SK-N-SH (cell line): ENCODE results near the gene NTN1. TPM values are rescaled to one million over a fixed set of nuclear protein-coding genes. Genes with fewer than 3 reads are reported as not detected.

ENCODE experiments used
- CTCF ChIA-PET: fragments of 300-600, 350-600 bp; formaldehyde crosslinking; extraction: SDS; loops from one replicate; lab custom pipeline; 2021; lab: Yijun Ruan, JAX
- POLR2A ChIA-PET: fragments of 350-600 bp; sonication (Branson Sonifier 250); formaldehyde crosslinking; extraction: SDS; loops from one replicate; lab custom pipeline; 2020; ENCODE audit warnings: antibody characterized with exemption, inconsistent platforms; lab: Yijun Ruan, JAX
- DNase-seq: peaks from one replicate; pipeline ENCODE4 v3.0.0; 2012
- H2AFZ ChIP-seq: fragments of 200-600 bp; sonication (generic); 2 replicates; pipeline ENCODE4 v1.8.1; 2016; ENCODE audit warnings: antibody characterized with exemption, mild to moderate bottlenecking, low read depth
- H3F3A ChIP-seq: fragments of 200-600 bp; sonication (generic); replicated peaks from 2 replicates; pipeline ENCODE3; 2016; ENCODE audit warnings: antibody characterized with exemption, mild to moderate bottlenecking; ENCODE audit not compliant: insufficient read depth
- H3K27ac ChIP-seq, 2 experiments: fragments of 200-500 bp in 1 of 2; fragments of 200-600 bp in 1 of 2; sonication (Bioruptor generic) in 1 of 2; sonication (generic), shearing (Covaris generic) in 1 of 2; 2 replicates each; pipeline versions ENCODE4 v1.5.1 to v1.6.1; 2014 to 2016; ENCODE audit warnings: low read depth in 2 of 2, inconsistent platforms in 1 of 2, low read length in 1 of 2, mild to moderate bottlenecking in 1 of 2, mixed read lengths in 1 of 2
- H3K27me3 ChIP-seq: fragments of 200-600 bp; sonication (generic), shearing (Covaris generic); 2 replicates; pipeline ENCODE4 v1.6.1; 2016; ENCODE audit warnings: mixed run types; ENCODE audit not compliant: insufficient read depth
- H3K36me3 ChIP-seq, 2 experiments: fragments of 200-500 bp in 1 of 2; fragments of 200-600 bp in 1 of 2; sonication (Bioruptor generic) in 1 of 2; sonication (generic) in 1 of 2; replicated peaks in 1 of 2; 2 replicates each; pipeline versions ENCODE3 to v1.5.1; 2014 to 2016; ENCODE audit warnings: low read length in 1 of 2, mild to moderate bottlenecking in 1 of 2; ENCODE audit not compliant: insufficient read depth in 2 of 2, control insufficient read depth in 1 of 2
- H3K4me1 ChIP-seq, 2 experiments: fragments of 200-500 bp in 1 of 2; fragments of 200-600 bp in 1 of 2; sonication (Bioruptor generic) in 1 of 2; sonication (generic), shearing (Covaris generic) in 1 of 2; 2 replicates each; pipeline versions ENCODE4 v1.5.1 to v1.6.1; 2014 to 2016; ENCODE audit warnings: low read depth in 1 of 2, low read length in 1 of 2, mixed run types in 1 of 2; ENCODE audit not compliant: insufficient read depth in 2 of 2, control insufficient read depth in 1 of 2
- H3K4me2 ChIP-seq: fragments of 200-600 bp; sonication (generic), shearing (Covaris generic); 2 replicates; pipeline ENCODE4 v1.6.1; 2017; ENCODE audit warnings: mixed run types
- H3K4me3 ChIP-seq, 2 experiments: fragments of 200-500 bp in 1 of 2; fragments of 200-600 bp in 1 of 2; sonication (Bioruptor generic) in 1 of 2; sonication (generic), shearing (Covaris generic) in 1 of 2; 2 replicates each; pipeline versions ENCODE4 v1.5.1 to v1.8.1; 2014 to 2016; ENCODE audit warnings: low read depth in 2 of 2, inconsistent platforms in 1 of 2, low read length in 1 of 2, mild to moderate bottlenecking in 1 of 2, mixed read lengths in 1 of 2, moderate library complexity in 1 of 2
- H3K79me2 ChIP-seq: fragments of 200-600 bp; sonication (generic); 2 replicates; pipeline ENCODE4 v1.8.1; 2017; ENCODE audit warnings: mild to moderate bottlenecking; ENCODE audit not compliant: insufficient read depth
- H3K9ac ChIP-seq: fragments of 200-600 bp; sonication (generic); 2 replicates; pipeline ENCODE4 v1.6.1; 2017; ENCODE audit warnings: mixed run types
- H3K9me2 ChIP-seq: fragments of 200-600 bp; sonication (generic); 2 replicates; pipeline ENCODE4 v1.6.1; 2017; ENCODE audit warnings: mixed run types
- H3K9me3 ChIP-seq: fragments of 200-600 bp; sonication (generic); 2 replicates; pipeline ENCODE4 v1.6.1; 2017; ENCODE audit warnings: mixed run types, mild to moderate bottlenecking, moderate library complexity
- H4K20me1 ChIP-seq: fragments of 200-600 bp; sonication (generic); 2 replicates; pipeline ENCODE4 v1.6.1; 2017; ENCODE audit warnings: mild to moderate bottlenecking, mixed run types; ENCODE audit not compliant: insufficient read depth
- ELF1 ChIP-seq: IDR thresholded peaks from 2 replicates; pipeline ENCODE4 v1.4.0; 2012
- FOSL2 ChIP-seq: IDR thresholded peaks from 2 replicates; pipeline ENCODE4 v1.4.0; 2012; ENCODE audit warnings: low read depth, mild to moderate bottlenecking, moderate library complexity, borderline replicate concordance
- FOXJ3 ChIP-seq: sonication (generic); formaldehyde crosslinking; IDR thresholded peaks from 2 replicates; pipeline ENCODE4 v1.5.1; 2020; ENCODE audit warnings: mild to moderate bottlenecking, missing genetic modification reagents
- FOXM1 ChIP-seq: IDR thresholded peaks from 2 replicates; pipeline ENCODE4 v1.4.0; 2012; ENCODE audit warnings: low read depth, mild to moderate bottlenecking
- GABPA ChIP-seq: IDR thresholded peaks from 2 replicates; pipeline ENCODE4 v1.4.0; 2012; ENCODE audit warnings: low read depth, mild to moderate bottlenecking
- GATA2 ChIP-seq: sonication (generic); formaldehyde crosslinking; IDR thresholded peaks from 2 replicates; pipeline ENCODE4 v1.5.0; 2020; ENCODE audit warnings: mild to moderate bottlenecking, missing genetic modification reagents
- JUND ChIP-seq: IDR thresholded peaks from 2 replicates; pipeline ENCODE4 v1.4.0; 2012
- NFIC ChIP-seq: IDR thresholded peaks from 2 replicates; pipeline ENCODE4 v1.4.0; 2012; ENCODE audit warnings: borderline replicate concordance
- POLR2AphosphoS5 ChIP-seq: IDR thresholded peaks from 2 replicates; pipeline ENCODE4 v1.6.1; 2012; ENCODE audit warnings: low read depth, low read length
- RFX5 ChIP-seq: IDR thresholded peaks from 2 replicates; pipeline ENCODE4 v1.6.1; 2012; ENCODE audit warnings: mild to moderate bottlenecking, improper control_type of control experiment, low read length
- RXRA ChIP-seq: IDR thresholded peaks from 2 replicates; pipeline ENCODE4 v1.4.0; 2012; ENCODE audit warnings: low read depth, mild to moderate bottlenecking, borderline replicate concordance
- SIN3A ChIP-seq: IDR thresholded peaks from 2 replicates; pipeline ENCODE4 v1.6.1; 2012; ENCODE audit warnings: low read depth, mild to moderate bottlenecking, low read length, moderate library complexity, borderline replicate concordance
- SMC3 ChIP-seq: IDR thresholded peaks from 2 replicates; pipeline ENCODE4 v1.6.1; 2012; ENCODE audit warnings: low read depth, low read length, improper control_type of control experiment
- TEAD4 ChIP-seq: IDR thresholded peaks from 2 replicates; pipeline ENCODE4 v1.4.0; 2012; ENCODE audit warnings: mild to moderate bottlenecking, borderline replicate concordance; ENCODE audit not compliant: insufficient read depth
- YY1 ChIP-seq: IDR thresholded peaks from 2 replicates; pipeline ENCODE4 v1.4.0; 2012; ENCODE audit warnings: low read depth, mild to moderate bottlenecking
- WGBS: methylation state at CpG from one replicate; pipeline ENCODE4 v1.1.6; 2017; ENCODE audit warnings: low lambda C conversion rate; 5-methylcytosine and 5-hydroxymethylcytosine counted together
- polyA plus RNA-seq, 3 experiments: library from polyadenylated mRNA; depleted of rRNA; stranded (reverse); fragments of >200 nt; gene quantifications; 2 replicates each; pipeline ENCODE4 v1.2.3, GENCODE V29; 2012
- TF ChIP-seq, protein P1 (sequence below): fragments of 150-350 bp; IDR thresholded peaks from 2 replicates; pipeline ENCODE4 v1.6.1; 2016; ENCODE audit warnings: mild to moderate bottlenecking, low read depth, low read length
- TF ChIP-seq, protein P2 (sequence below): fragments of 200-600 bp; sonication (generic); IDR thresholded peaks from 2 replicates; pipeline ENCODE4 v1.6.1; 2017; ENCODE audit warnings: antibody characterized with exemption, mild to moderate bottlenecking, moderate library complexity

NTN1 gene
- polyA plus RNA-seq, 1 of the 3 experiments (the other 2 are of a cell fraction): 0.05 TPM

DNA sequence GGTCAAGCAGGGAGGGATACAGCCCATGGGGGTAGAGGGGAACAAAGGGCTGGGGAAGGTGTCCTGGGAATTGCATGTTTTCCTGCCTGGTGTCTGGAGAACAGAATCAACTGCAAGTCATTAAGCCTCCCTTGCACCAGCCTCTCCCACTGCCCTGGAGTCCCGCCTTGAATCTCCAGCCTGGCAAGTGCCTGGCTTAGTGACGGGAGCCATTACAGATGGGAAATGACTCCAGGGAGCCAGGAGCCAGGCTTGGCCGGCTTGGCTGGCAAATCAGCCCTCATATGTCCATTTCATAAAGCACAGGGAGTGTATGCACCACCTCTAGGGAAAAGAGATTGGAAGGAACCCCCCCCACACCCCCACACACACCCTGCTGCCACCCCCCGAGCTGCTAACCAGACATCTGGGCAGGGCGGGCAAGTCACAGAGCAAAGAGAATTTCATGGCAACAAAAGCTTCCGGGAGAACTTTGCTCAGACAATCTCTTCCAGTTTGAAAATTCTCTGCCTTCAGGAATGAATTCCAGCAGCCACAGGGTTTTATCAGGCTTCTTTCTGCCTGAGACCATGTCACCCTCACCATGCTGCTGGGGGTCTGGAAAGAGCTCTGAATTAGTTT is 127.7 kb downstream of the NTN1 start:
- Histone ChIP-seq H3K36me3 (no peaks in the 10 kb centered on the region), H3K4me3 (no peak overlapping the region), H4K20me1 (no peaks in the 10 kb centered on the region), H3K9ac (no peak overlapping the region), H3K9me2 (no peaks in the 10 kb centered on the region), H3K27me3 (no peaks in the 10 kb centered on the region; the same call in 1 of the 2 replicates), H3K4me2 (no peak overlapping the region), H3F3A (no peaks in the 10 kb centered on the region), H2AFZ (no peak overlapping the region), H3K9me3 (no peaks in the 10 kb centered on the region), H3K4me1 (no peaks in the 10 kb centered on the region), H3K27ac (no peak overlapping the region), H3K79me2 (no peaks in the 10 kb centered on the region)
- CTCF ChIA-PET: no interaction called here
- DNase-seq: no peak
- TF ChIP-seq ELF1 (no peak), GABPA (no peak), JUND (no peak), RFX5 (no peak), YY1 (no peak), RXRA (no peak), GATA2 (no peak), POLR2AphosphoS5 (no peak), SMC3 (no peak), SIN3A (no peak), NFIC (no peak), FOXM1 (no peak), FOXJ3 (CRISPR knock-in tag) (no peak), TEAD4 (no peak), FOSL2 (no peak)
- TF ChIP-seq, protein P1, sequence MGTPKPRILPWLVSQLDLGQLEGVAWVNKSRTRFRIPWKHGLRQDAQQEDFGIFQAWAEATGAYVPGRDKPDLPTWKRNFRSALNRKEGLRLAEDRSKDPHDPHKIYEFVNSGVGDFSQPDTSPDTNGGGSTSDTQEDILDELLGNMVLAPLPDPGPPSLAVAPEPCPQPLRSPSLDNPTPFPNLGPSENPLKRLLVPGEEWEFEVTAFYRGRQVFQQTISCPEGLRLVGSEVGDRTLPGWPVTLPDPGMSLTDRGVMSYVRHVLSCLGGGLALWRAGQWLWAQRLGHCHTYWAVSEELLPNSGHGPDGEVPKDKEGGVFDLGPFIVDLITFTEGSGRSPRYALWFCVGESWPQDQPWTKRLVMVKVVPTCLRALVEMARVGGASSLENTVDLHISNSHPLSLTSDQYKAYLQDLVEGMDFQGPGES: no peak
- TF ChIP-seq, protein P2, sequence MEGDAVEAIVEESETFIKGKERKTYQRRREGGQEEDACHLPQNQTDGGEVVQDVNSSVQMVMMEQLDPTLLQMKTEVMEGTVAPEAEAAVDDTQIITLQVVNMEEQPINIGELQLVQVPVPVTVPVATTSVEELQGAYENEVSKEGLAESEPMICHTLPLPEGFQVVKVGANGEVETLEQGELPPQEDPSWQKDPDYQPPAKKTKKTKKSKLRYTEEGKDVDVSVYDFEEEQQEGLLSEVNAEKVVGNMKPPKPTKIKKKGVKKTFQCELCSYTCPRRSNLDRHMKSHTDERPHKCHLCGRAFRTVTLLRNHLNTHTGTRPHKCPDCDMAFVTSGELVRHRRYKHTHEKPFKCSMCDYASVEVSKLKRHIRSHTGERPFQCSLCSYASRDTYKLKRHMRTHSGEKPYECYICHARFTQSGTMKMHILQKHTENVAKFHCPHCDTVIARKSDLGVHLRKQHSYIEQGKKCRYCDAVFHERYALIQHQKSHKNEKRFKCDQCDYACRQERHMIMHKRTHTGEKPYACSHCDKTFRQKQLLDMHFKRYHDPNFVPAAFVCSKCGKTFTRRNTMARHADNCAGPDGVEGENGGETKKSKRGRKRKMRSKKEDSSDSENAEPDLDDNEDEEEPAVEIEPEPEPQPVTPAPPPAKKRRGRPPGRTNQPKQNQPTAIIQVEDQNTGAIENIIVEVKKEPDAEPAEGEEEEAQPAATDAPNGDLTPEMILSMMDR: no peak
- POLR2A ChIA-PET: no interaction called here
- 22% methylated on average over 6 of the region's 6 CpGs for WGBS
